HEK293T (cell line): ENCODE results near the gene PAQR9.

Source experiments
- CTCF ChIA-PET: fragments of 350-600 bp; formaldehyde crosslinking; extraction: SDS; loops from one replicate; lab custom pipeline; 2021; ENCODE audit warnings: antibody characterized with exemption, inconsistent platforms; lab: Yijun Ruan, JAX
- POLR2A ChIA-PET: fragments of 350-600 bp; formaldehyde crosslinking; extraction: SDS; loops from one replicate; lab custom pipeline; 2020; ENCODE audit warnings: antibody characterized with exemption, inconsistent platforms; lab: Yijun Ruan, JAX
- DNase-seq: peaks from one replicate; pipeline ENCODE4 v3.0.0; 2012; ENCODE audit warnings: mixed read lengths; ENCODE audit errors: extremely low spot score
- ARNT ChIP-seq: fragments of 450-650 bp; IDR thresholded peaks from 2 replicates; pipeline ENCODE4 v1.6.1; 2017; ENCODE audit warnings: mild to moderate bottlenecking
- BHLHE40 ChIP-seq: fragments of 450-650 bp; IDR thresholded peaks from 2 replicates; pipeline ENCODE4 v1.6.1; 2016; ENCODE audit warnings: mild to moderate bottlenecking, moderate library complexity, borderline replicate concordance
- CTBP1 ChIP-seq: fragments of 450-650 bp; IDR thresholded peaks from 2 replicates; pipeline ENCODE4 v1.6.1; 2016; ENCODE audit warnings: borderline replicate concordance
- ELF4 ChIP-seq: fragments of 450-650 bp; IDR thresholded peaks from 2 replicates; pipeline ENCODE4 v1.6.1; 2017; ENCODE audit warnings: antibody characterized with exemption
- FOXA1 ChIP-seq: fragments of 450-650 bp; IDR thresholded peaks from 2 replicates; pipeline ENCODE4 v1.6.1; 2016; ENCODE audit warnings: mild to moderate bottlenecking
- FOXK2 ChIP-seq: fragments of 450-650 bp; IDR thresholded peaks from 2 replicates; pipeline ENCODE4 v1.6.1; 2016; ENCODE audit warnings: mild to moderate bottlenecking
- FOXM1 ChIP-seq: fragments of 450-650 bp; IDR thresholded peaks from 2 replicates; pipeline ENCODE4 v1.6.1; 2017; ENCODE audit warnings: mild to moderate bottlenecking, borderline replicate concordance
- HDGF ChIP-seq: fragments of 450-650 bp; IDR thresholded peaks from 2 replicates; pipeline ENCODE4 v1.6.1; 2017; ENCODE audit warnings: antibody characterized with exemption, borderline replicate concordance
- L3MBTL2 ChIP-seq: fragments of 450-650 bp; conservative IDR thresholded peaks from 2 replicates; pipeline ENCODE4 v1.6.1; 2016; ENCODE audit warnings: mild to moderate bottlenecking
- LEF1 ChIP-seq: fragments of 450-650 bp; IDR thresholded peaks from 2 replicates; pipeline ENCODE4 v1.6.1; 2017; ENCODE audit warnings: mild to moderate bottlenecking, borderline replicate concordance
- NFRKB ChIP-seq: fragments of 450-650 bp; IDR thresholded peaks from 2 replicates; pipeline ENCODE4 v1.6.1; 2016; ENCODE audit warnings: mild to moderate bottlenecking, moderate library complexity
- SP1 ChIP-seq: fragments of 450-650 bp; IDR thresholded peaks from 2 replicates; pipeline ENCODE4 v1.6.1; 2017
- SUZ12 ChIP-seq: fragments of 450-650 bp; IDR thresholded peaks from 2 replicates; pipeline ENCODE4 v1.6.1; 2016; ENCODE audit warnings: mild to moderate bottlenecking
- TARDBP ChIP-seq: fragments of 450-650 bp; IDR thresholded peaks from 2 replicates; pipeline ENCODE4 v1.6.1; 2016
- ZNF384 ChIP-seq: fragments of 450-650 bp; IDR thresholded peaks from 2 replicates; pipeline ENCODE4 v1.6.1; 2016
- TF ChIP-seq, protein P1 (sequence below): fragments of 450-650 bp; IDR thresholded peaks from 2 replicates; pipeline ENCODE4 v1.6.1; 2016

Gene PAQR9

DNA sequence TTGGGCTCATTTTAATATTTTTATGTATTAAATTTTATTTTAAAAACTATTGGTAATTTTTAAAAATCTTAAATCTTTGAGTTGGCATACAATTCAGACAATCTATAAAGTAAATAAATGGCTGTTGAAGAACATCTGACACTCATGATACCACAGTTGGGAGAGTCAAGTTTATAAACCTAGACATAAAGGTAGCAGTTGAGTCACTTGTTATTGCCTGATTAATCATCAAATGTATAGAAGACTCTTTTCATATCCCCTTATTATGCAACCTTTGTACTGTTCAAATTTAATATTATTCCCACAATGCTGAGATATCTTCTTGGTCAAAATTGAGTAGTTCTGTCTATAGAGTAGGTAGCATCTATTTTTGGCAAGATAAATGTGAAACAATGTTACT is 19.6 kb downstream of the PAQR9 start:
- POLR2A ChIA-PET = no interaction called here
- no peak for DNase-seq
- CTCF ChIA-PET = no interaction called here
- TF ChIP-seq CTBP1 (no peak), LEF1 (no peak), NFRKB (no peak), FOXM1 (no peak), ELF4 (no peak)
- TF ChIP-seq, protein P1, sequence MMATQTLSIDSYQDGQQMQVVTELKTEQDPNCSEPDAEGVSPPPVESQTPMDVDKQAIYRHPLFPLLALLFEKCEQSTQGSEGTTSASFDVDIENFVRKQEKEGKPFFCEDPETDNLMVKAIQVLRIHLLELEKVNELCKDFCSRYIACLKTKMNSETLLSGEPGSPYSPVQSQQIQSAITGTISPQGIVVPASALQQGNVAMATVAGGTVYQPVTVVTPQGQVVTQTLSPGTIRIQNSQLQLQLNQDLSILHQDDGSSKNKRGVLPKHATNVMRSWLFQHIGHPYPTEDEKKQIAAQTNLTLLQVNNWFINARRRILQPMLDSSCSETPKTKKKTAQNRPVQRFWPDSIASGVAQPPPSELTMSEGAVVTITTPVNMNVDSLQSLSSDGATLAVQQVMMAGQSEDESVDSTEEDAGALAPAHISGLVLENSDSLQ = no peak

DNA sequence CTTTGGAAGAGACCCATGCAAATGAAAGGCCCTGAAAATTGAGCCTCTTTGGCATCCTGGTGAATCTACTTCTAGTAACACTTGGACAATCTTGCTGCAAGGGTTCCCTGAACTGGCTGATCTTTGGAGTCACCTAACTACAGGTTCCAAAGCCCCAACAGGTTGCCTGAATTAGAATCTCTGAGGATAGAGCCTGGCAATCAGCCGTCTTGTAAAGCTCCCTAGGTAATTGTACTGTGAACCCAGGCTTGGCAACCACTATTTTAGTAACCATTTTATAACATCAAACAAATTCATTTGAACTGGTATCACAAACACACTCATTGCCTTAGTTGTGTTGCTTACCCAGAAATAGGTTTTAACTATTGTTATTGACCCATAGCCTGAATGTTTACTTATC is 20.1 kb downstream of the PAQR9 start:
- CTCF ChIA-PET = no interaction called here
- no peak for DNase-seq
- POLR2A ChIA-PET = no interaction called here
- no peak for TF ChIP-seq FOXK2
- no peak for TF ChIP-seq LEF1
- TF ChIP-seq TARDBP = no peak
- TF ChIP-seq BHLHE40 = no peak
- no peak for TF ChIP-seq SUZ12
- TF ChIP-seq, protein P1 = no peak
- TF ChIP-seq FOXA1 = no peak
- no peak for TF ChIP-seq ZNF384
- no peak for TF ChIP-seq NFRKB
- TF ChIP-seq ELF4 = no peak
- TF ChIP-seq FOXM1 = no peak
- TF ChIP-seq HDGF = no peak
- no peak for TF ChIP-seq SP1
- TF ChIP-seq L3MBTL2 = no peak
- TF ChIP-seq ARNT = no peak
- TF ChIP-seq CTBP1 = no peak

DNA sequence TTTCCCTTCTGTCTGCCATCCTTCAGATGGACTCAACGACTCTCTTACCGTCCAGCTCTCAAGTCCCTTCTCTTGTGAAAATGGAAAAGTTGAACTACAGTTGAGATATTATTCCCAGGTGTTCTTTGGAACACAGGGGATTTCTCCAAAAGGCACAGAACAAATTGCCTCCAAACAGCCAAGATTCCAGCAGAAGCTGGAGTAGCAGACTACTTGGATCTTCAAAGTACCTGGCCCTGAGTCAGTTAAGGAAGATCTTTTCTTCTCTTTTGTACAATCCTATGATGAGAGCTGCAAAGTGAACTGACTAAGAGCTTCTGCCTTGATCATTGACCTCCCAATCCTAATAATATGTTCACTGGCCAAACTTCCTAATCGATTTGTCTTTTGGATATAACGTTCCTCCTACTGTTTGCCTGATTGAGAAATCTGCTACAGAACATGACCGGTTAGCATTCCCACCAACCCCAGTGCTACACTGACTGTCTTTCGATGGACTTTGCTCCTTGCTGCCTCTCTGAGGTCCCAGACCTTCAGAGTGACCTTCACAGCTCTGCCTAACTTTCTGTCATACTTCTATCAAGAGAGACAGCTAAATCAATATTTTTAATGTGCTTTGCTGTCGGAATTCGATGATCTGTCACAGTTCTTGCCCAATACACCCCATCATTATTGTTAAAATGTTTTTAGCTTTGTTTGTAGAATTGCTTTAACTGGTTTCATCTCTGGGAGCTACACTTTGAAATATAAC is 21.9 kb downstream of the PAQR9 start:
- no peak for DNase-seq
- CTCF ChIA-PET = interaction anchor here (0.6 to 1.0 kb wide), 3 partner anchors 11 to 43 kb away, joined by 3 read pairs; no protein-coding TSS in a partner anchor
- TF ChIP-seq FOXM1 = no peak
- TF ChIP-seq LEF1 = no peak
- TF ChIP-seq TARDBP = no peak
- TF ChIP-seq SUZ12 = no peak
- no peak for TF ChIP-seq ARNT
- no peak for TF ChIP-seq ZNF384
- TF ChIP-seq SP1 = no peak
- TF ChIP-seq BHLHE40 = no peak
- TF ChIP-seq CTBP1 = no peak
- TF ChIP-seq, protein P1 = no peak
- TF ChIP-seq FOXK2 = no peak
- no peak for TF ChIP-seq L3MBTL2
- no peak for TF ChIP-seq ELF4
- TF ChIP-seq HDGF = no peak
- TF ChIP-seq FOXA1 = no peak
- TF ChIP-seq NFRKB = no peak
- POLR2A ChIA-PET = interaction anchor here (1.1 kb wide), 1 partner anchor 60 kb away, joined by 3 read pairs; the partner anchor contains the start of gene U2SURP

DNA sequence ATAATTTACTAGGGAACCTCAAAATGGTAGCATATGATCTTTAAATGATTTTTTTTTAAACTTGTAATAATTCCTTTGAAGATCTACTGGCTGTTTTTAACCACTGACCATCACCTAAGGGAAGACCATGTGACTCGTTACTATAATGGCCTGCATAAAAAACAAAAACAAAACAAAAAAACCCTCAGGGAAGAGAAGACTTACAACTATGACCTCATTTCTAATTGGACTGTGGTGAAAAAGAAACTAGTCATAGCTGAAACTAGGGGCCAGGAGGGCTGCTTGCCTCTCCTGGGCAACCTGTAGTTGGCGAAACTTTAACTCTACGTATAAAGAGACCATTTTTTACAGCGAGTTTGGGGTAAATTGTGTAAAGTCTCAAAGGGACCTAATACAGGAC is 23.0 kb downstream of the PAQR9 start:
- CTCF ChIA-PET = interaction anchor here (1.1 to 2.3 kb wide), 2 partner anchors 9 to 112 kb away, joined by 5 to 13 read pairs; no protein-coding TSS in a partner anchor
- TF ChIP-seq CTBP1 = no peak
- no peak for TF ChIP-seq ELF4
- no peak for TF ChIP-seq HDGF
- TF ChIP-seq L3MBTL2 = no peak
- TF ChIP-seq LEF1 = no peak
- no peak for TF ChIP-seq FOXA1
- TF ChIP-seq SUZ12 = no peak
- TF ChIP-seq, protein P1 = no peak
- no peak for TF ChIP-seq FOXK2
- no peak for TF ChIP-seq TARDBP
- POLR2A ChIA-PET = no interaction called here
- no peak for DNase-seq

DNA sequence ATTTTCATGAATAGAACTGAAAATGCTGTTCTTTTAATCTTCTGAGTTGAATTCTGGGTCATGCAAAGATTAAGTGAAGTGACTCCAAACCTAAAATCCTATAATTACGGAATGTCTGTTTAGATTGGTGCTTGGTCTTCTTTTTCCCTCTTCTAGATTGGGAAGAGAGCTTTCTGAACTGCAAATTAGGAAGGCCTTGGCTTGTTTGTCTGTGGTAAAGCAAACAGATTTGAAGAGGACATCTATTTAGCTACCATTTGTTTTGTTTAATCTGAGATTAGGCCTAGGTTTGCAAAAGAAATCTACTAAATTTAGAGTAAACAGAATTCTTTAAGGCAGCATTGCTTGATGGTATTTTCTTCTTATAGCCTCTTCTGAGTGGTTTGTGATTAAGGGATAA is 23.5 kb downstream of the PAQR9 start:
- CTCF ChIA-PET = interaction anchor here (1.1 to 2.3 kb wide), 2 partner anchors 9 to 111 kb away, joined by 5 to 13 read pairs; no protein-coding TSS in a partner anchor
- POLR2A ChIA-PET = no interaction called here
- no peak for TF ChIP-seq ARNT
- no peak for TF ChIP-seq FOXK2
- TF ChIP-seq BHLHE40 = no peak
- no peak for TF ChIP-seq SUZ12
- no peak for TF ChIP-seq ZNF384
- no peak for TF ChIP-seq ELF4
- TF ChIP-seq CTBP1 = no peak
- TF ChIP-seq FOXA1 = no peak
- no peak for TF ChIP-seq L3MBTL2
- no peak for TF ChIP-seq FOXM1
- TF ChIP-seq TARDBP = no peak
- TF ChIP-seq, protein P1 = no peak
- TF ChIP-seq SP1 = no peak
- no peak for TF ChIP-seq HDGF
- DNase-seq = no peak
